Measurements from ENCODE around the gene ACP7.

The ACP7 gene

GRCh38 chr19:39150235-39150634, 66.1 kb downstream of the ACP7 start:
- no peak for DNase-seq (ENCODE audit: low spot score)

- no peak for DNase-seq (ENCODE audit: low spot score)
These were observed 66.8 kb downstream of the ACP7 start for GRCh38 chr19:39150807-39151600.

GRCh38 chr19:39152066-39152465, 67.9 kb downstream of the ACP7 start:
- DNase-seq (ENCODE audit: low spot score) = no peak

GRCh38 chr19:39154100-39154628, 70.0 kb downstream of the ACP7 start:
- no peak for DNase-seq (ENCODE audit: low spot score)

- no peak for DNase-seq (ENCODE audit: low spot score)
These were observed 70.5 kb downstream of the ACP7 start for GRCh38 chr19:39154629-39155100.

- no peak for DNase-seq (ENCODE audit: low spot score)
These were observed 71.0 kb downstream of the ACP7 start for GRCh38 chr19:39155114-39155700.

GRCh38 chr19:39155741-39156140, 71.6 kb downstream of the ACP7 start:
- no peak for DNase-seq (ENCODE audit: low spot score)

- no peak for DNase-seq (ENCODE audit: low spot score)
These were observed 72.4 kb downstream of the ACP7 start for GRCh38 chr19:39156326-39157230.

GRCh38 chr19:39157275-39157996, 73.3 kb downstream of the ACP7 start:
- no peak for DNase-seq (ENCODE audit: low spot score)

GRCh38 chr19:39157997-39158389, 73.8 kb downstream of the ACP7 start:
- DNase-seq (ENCODE audit: low spot score) = no peak

- no peak for DNase-seq (ENCODE audit: low spot score)
These were observed 74.6 kb downstream of the ACP7 start for GRCh38 chr19:39158646-39159260.

- no peak for DNase-seq (ENCODE audit: low spot score)
These were observed 76.3 kb downstream of the ACP7 start for GRCh38 chr19:39160523-39160861.
